Colonic mucosa (tissue), 4 donors: ENCODE measurements around the gene TTLL11. TPM values are rescaled to one million over a fixed set of nuclear protein-coding genes. Genes with fewer than 3 reads are reported as not detected.

Experiments
- DNase-seq: peaks from one replicate; pipeline ENCODE4 v3.0.0-alpha.2; 2020
- H3K27ac ChIP-seq: fragments of 200-600 bp; one replicate; pipeline ENCODE4 v1.8.0; 2021
- H3K27me3 ChIP-seq: fragments of 200-600 bp; one replicate; pipeline ENCODE4 v1.8.0; 2021
- H3K36me3 ChIP-seq: fragments of 200-600 bp; one replicate; pipeline ENCODE4 v1.8.0; 2021
- H3K4me1 ChIP-seq: fragments of 200-600 bp; one replicate; pipeline ENCODE4 v1.8.0; 2021; ENCODE audit warnings: mild to moderate bottlenecking
- H3K4me3 ChIP-seq: fragments of 200-600 bp; one replicate; pipeline ENCODE4 v1.8.0; 2021
- H3K9ac ChIP-seq, 2 donors: one replicate each; pipeline ENCODE4 v1.7.0; 2013; ENCODE audit warnings: control low read depth in 2 of 2, low read depth in 2 of 2, low read length in 2 of 2
- H3K9me3 ChIP-seq: fragments of 200-600 bp; one replicate; pipeline ENCODE4 v1.8.0; 2021
- intact Hi-C: fragments of 100-400 bp; cut with DNase I; formaldehyde crosslinking; loops from one replicate; pipeline ENCODE4 v1.14.1; 2022
- total RNA-seq, 2 donors: library from RNA; stranded (reverse); fragmentation: NEBNext Ultra II Directional in 1 of 2; extraction: Animal tissue kit (Norgen Biotek cat#: 25700) in 1 of 2; gene quantifications; one replicate each; pipeline ENCODE4 v1.2.1, GENCODE V29; 2021
- TF ChIP-seq, protein P1 (sequence below): fragments of 200-600 bp; IDR thresholded peaks from one replicate; pipeline ENCODE4 v1.8.0; 2022; ENCODE audit warnings: antibody characterized with exemption, mild to moderate bottlenecking
- donor health status: healthy.
- donor health status: DM: no; HTN: no; CAD: no.
- donor health status: DM: no; HTN: no; CAD: no.

The TTLL11 gene
- total RNA-seq, 2 donors from 2014 or later, result 5.1 to 5.5 TPM

DNA sequence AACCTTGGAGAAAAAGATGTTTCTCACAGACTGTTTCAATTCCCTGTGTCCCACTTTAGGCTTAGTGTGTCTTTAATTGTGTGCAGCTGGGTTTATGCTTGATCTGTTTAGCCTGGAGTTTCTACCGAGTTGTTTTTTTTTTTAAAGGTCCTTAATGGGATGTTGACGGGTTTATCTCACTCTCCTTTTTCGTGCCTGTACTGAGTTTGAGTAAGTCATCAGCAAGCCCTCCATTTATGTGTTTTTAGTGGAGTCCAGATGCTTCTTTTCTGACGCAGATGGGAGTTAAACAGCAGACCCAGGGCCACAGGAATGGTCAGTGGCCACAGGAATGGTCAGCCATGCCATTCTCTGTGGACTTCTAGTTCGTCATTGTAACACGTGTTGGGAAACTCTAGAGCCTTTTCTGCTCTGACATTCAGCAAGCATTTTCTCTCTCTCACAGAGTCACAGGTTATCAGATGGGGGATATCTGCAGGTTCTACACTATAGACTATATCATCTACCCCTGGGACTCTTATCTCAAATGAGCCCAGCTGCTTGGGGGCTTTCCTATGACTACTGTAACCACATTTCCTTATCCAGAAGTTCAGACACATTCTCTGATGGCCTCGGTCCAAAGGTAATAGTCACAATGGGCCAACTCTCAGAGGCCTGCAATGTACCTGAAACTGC lies 190.5 kb downstream of the TTLL11 start:
- TF ChIP-seq, protein P1, sequence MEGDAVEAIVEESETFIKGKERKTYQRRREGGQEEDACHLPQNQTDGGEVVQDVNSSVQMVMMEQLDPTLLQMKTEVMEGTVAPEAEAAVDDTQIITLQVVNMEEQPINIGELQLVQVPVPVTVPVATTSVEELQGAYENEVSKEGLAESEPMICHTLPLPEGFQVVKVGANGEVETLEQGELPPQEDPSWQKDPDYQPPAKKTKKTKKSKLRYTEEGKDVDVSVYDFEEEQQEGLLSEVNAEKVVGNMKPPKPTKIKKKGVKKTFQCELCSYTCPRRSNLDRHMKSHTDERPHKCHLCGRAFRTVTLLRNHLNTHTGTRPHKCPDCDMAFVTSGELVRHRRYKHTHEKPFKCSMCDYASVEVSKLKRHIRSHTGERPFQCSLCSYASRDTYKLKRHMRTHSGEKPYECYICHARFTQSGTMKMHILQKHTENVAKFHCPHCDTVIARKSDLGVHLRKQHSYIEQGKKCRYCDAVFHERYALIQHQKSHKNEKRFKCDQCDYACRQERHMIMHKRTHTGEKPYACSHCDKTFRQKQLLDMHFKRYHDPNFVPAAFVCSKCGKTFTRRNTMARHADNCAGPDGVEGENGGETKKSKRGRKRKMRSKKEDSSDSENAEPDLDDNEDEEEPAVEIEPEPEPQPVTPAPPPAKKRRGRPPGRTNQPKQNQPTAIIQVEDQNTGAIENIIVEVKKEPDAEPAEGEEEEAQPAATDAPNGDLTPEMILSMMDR, result no peak
- Histone ChIP-seq H3K4me3 (no peak overlapping the region), H3K27ac (no peak overlapping the region)

DNA sequence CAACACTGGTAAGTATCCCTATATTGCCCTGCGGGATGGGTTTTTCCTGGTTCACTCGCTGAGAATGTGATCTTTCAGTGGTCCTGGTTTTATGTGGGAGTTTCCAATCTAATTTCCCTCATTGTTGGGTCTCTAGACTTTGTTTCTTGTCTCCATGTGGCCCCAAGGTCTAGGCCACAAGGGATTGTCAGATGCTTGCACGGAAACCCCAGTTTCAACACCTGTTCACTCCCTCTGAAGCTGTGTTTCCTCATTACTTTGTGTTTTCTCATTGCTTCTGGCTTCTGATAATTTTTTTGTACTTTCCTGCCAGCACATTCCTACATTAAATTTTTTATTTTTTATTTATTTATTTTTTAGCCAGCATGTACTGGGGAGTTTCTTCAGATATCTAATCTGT lies 191.5 kb downstream of the TTLL11 start:
- H3K27ac ChIP-seq, result no peak overlapping the region
- no peaks in the 10 kb centered on the region for H3K4me1 ChIP-seq
- no peaks in the 10 kb centered on the region for H3K9me3 ChIP-seq
- intact Hi-C loops, result no loop called here
- H3K27me3 ChIP-seq, result no peaks in the 10 kb centered on the region
- no peak overlapping the region for H3K4me3 ChIP-seq
- H3K9ac ChIP-seq, result no peak overlapping the region
- no peak for DNase-seq
- TF ChIP-seq, protein P1, result no peak
- H3K36me3 ChIP-seq, result no peaks in the 10 kb centered on the region

More for the DNA sequence above, 190.5 kb downstream of the TTLL11 start:
- no peaks in the 10 kb centered on the region for H3K27me3 ChIP-seq
- intact Hi-C loops, result no loop called here
- no peaks in the 10 kb centered on the region for H3K4me1 ChIP-seq
- DNase-seq, result no peak
- no peaks in the 10 kb centered on the region for H3K9me3 ChIP-seq
- no peak overlapping the region for H3K9ac ChIP-seq
- H3K36me3 ChIP-seq, result no peaks in the 10 kb centered on the region

DNA sequence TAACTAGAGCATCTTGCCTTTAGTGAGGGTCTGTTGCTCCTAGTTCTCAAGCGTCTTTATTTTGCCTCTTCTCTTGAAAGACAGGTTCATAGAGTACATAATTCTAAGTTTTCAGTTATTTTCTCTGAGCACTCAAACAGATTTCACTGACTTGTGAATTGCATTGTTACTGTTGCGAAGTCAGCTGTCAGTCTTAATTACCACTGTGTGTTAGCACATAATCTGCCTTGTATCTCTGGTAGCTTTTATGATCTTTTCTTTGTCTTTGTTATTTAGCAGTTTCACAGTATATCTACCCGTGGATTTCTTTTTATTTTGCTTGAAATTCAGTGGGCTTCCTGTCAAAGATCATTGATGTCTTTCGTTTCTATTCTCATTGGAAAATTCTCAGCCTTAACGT lies 192.9 kb downstream of the TTLL11 start:
- intact Hi-C loops, result no loop called here
- TF ChIP-seq, protein P1, result no peak
- H3K4me3 ChIP-seq, result no peak overlapping the region
- H3K4me1 ChIP-seq, result no peaks in the 10 kb centered on the region
- H3K36me3 ChIP-seq, result no peaks in the 10 kb centered on the region
- H3K27me3 ChIP-seq, result no peaks in the 10 kb centered on the region
- no peaks in the 10 kb centered on the region for H3K9me3 ChIP-seq
- no peak overlapping the region for H3K27ac ChIP-seq
- no peak for DNase-seq
- H3K9ac ChIP-seq, result no peak overlapping the region

DNA sequence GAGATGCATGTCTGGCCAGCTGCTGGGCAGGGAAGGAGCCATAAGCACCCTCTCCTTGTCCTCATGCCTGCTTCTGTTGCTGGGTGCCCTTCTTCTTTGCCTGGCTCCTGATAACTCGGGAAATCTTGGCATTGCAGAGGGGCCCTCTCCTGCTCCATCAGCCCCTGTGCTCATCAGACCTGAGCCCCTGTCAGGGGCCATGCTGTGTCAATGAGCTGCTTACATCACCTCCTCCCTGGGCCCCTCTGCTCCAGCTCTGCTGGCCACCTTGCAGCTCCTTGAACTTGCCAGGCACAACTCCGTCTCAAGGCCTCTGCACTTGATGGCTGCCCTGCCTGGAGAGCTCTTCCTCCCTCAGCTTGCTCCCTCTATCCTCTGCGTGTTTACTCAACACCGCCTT lies 194.3 kb downstream of the TTLL11 start:
- intact Hi-C loops, result no loop called here
- no peaks in the 10 kb centered on the region for H3K4me1 ChIP-seq
- H3K27me3 ChIP-seq, result no peaks in the 10 kb centered on the region
- H3K36me3 ChIP-seq, result no peaks in the 10 kb centered on the region
- H3K9me3 ChIP-seq, result no peaks in the 10 kb centered on the region
- no peak overlapping the region for H3K27ac ChIP-seq
- H3K4me3 ChIP-seq, result no peak overlapping the region
- no peak for DNase-seq
- TF ChIP-seq, protein P1, result no peak
- H3K9ac ChIP-seq, result no peak overlapping the region

DNA sequence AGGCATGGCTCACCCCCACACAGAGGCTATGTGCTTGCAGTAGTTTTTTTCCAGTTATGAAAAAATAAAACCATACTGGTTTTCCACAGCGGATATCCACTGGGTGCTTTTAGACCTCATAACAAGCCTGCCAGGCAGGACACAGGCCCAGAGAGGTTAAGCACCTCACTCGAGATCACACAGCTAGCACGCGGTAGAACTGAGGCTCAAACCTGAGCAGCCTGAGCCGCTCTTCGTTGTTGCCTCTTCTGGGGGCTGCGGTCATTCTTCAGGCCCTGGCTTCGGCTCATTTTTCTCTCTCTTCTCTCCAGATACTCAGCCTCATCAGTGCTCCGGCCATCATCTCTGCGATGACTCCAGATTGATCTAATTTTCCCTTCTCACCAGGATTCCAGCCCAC lies 196.0 kb downstream of the TTLL11 start:
- TF ChIP-seq, protein P1, result no peak
- H3K9me3 ChIP-seq, result no peaks in the 10 kb centered on the region
- no peaks in the 10 kb centered on the region for H3K36me3 ChIP-seq
- no peaks in the 10 kb centered on the region for H3K27me3 ChIP-seq
- no peak overlapping the region for H3K4me3 ChIP-seq
- no peak overlapping the region for H3K9ac ChIP-seq
- H3K27ac ChIP-seq, result no peak overlapping the region
- intact Hi-C loops, result no loop called here
- H3K4me1 ChIP-seq, result no peaks in the 10 kb centered on the region
- no peak for DNase-seq
